Ovary (tissue), 3 donors: Measurements from ENCODE around the gene ZC3H10.

Experiments
- POLR2A ChIP-seq: fragments of 450-650 bp; IDR thresholded peaks from one replicate; pipeline ENCODE4 v1.6.1; 2017; ENCODE audit warnings: antibody characterized with exemption, mild to moderate bottlenecking, moderate library complexity
- TF ChIP-seq, protein P1 (sequence below), 3 donors: fragments of 450-650 bp in 2 of 3; fragments of 200-600 bp in 1 of 3; IDR thresholded peaks; one replicate each; pipeline versions ENCODE4 v1.5.1 to v1.8.0; 2016 to 2022; ENCODE audit warnings: antibody characterized with exemption in 3 of 3, mild to moderate bottlenecking in 1 of 3
- donor health status: DM: no; HTN: no; CAD: no.

DNA sequence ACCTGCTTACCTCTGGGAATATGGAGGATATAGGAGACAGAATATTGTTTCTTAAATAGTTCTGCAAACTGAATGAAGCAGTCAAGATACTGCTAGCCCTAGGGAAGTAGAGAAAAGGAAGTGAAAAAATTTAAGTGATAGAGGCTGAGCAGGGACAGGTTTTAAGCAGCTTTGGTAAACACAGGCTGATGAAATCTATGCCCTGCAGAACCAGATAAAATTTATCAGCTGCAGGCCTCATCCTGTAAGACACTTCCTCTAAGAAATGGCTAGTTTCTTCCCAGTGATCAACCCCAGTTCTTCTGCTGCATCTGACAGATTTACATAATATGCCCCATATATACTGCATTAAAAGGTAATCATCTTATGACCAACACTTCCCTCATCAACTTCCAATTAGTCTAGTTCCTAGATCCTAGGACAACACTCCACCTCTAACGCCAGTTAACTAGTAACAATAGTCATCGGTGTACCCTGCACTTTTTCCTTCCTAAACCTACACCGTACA is 8.7 kb downstream of the ZC3H10 start:
- TF ChIP-seq POLR2A, result no peak
- TF ChIP-seq, protein P1, sequence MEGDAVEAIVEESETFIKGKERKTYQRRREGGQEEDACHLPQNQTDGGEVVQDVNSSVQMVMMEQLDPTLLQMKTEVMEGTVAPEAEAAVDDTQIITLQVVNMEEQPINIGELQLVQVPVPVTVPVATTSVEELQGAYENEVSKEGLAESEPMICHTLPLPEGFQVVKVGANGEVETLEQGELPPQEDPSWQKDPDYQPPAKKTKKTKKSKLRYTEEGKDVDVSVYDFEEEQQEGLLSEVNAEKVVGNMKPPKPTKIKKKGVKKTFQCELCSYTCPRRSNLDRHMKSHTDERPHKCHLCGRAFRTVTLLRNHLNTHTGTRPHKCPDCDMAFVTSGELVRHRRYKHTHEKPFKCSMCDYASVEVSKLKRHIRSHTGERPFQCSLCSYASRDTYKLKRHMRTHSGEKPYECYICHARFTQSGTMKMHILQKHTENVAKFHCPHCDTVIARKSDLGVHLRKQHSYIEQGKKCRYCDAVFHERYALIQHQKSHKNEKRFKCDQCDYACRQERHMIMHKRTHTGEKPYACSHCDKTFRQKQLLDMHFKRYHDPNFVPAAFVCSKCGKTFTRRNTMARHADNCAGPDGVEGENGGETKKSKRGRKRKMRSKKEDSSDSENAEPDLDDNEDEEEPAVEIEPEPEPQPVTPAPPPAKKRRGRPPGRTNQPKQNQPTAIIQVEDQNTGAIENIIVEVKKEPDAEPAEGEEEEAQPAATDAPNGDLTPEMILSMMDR (IDR thresholded peaks at IDR 0.05), result no peak
